ENCODE measurements around the gene GPR89B.
"Not testable (repeated sequence)": the region's sequence is repeated elsewhere in the genome, so short reads cannot be mapped to it uniquely, and the experiment has no call there.

Gene GPR89B

GRCh38 chr1:147996088-147996487, 67.9 kb downstream of the GPR89B start:
- H3K4me1 ChIP-seq (ENCODE audit: control extremely low read depth in 1 of 4, control insufficient read depth in 4 of 4, insufficient read depth in 4 of 4, low read length in 3 of 4); H3K27ac ChIP-seq (ENCODE audit: insufficient read depth in 1 of 2, low read depth in 1 of 2, low read length in 2 of 2, poor library complexity in 1 of 2, severe bottlenecking in 2 of 2); H3K4me3 ChIP-seq (ENCODE audit: control insufficient read depth in 1 of 7, extremely low read depth in 1 of 7, insufficient read depth in 4 of 7, low read depth in 2 of 7, low read length in 6 of 7); CTCF ChIA-PET; H3K27me3 ChIP-seq (replicated peaks in 2 of 5; ENCODE audit: control insufficient read depth in 4 of 5, insufficient read depth in 5 of 5, low read length in 4 of 5); H3K9me3 ChIP-seq (ENCODE audit: control extremely low read depth in 1 of 5, control insufficient read depth in 4 of 5, insufficient read depth in 2 of 5, low read depth in 1 of 5, low read length in 4 of 5); H3K36me3 ChIP-seq (ENCODE audit: control insufficient read depth in 4 of 4, insufficient read depth in 4 of 4, low read length in 3 of 4); POLR2A ChIA-PET; DNase-seq: not testable (repeated sequence)
- whole genome bisulfite sequencing (ENCODE audit: insufficient coverage): no CpG with 5 or more reads among the region's 2 CpGs

- H3K36me3 ChIP-seq (ENCODE audit: control insufficient read depth in 4 of 4, insufficient read depth in 4 of 4, low read length in 3 of 4); H3K4me1 ChIP-seq (ENCODE audit: control extremely low read depth in 1 of 4, control insufficient read depth in 4 of 4, insufficient read depth in 4 of 4, low read length in 3 of 4); H3K27ac ChIP-seq (ENCODE audit: insufficient read depth in 1 of 2, low read depth in 1 of 2, low read length in 2 of 2, poor library complexity in 1 of 2, severe bottlenecking in 2 of 2); CTCF ChIA-PET; POLR2A ChIA-PET; H3K4me3 ChIP-seq (ENCODE audit: control insufficient read depth in 1 of 7, extremely low read depth in 1 of 7, insufficient read depth in 4 of 7, low read depth in 2 of 7, low read length in 6 of 7); DNase-seq; H3K9me3 ChIP-seq (ENCODE audit: control extremely low read depth in 1 of 5, control insufficient read depth in 4 of 5, insufficient read depth in 2 of 5, low read depth in 1 of 5, low read length in 4 of 5): not testable (repeated sequence)
- no CpG with 5 or more reads among the region's 4 CpGs for WGBS (ENCODE audit: insufficient coverage)
- H3K27me3 ChIP-seq (replicated peaks in 2 of 5; ENCODE audit: control insufficient read depth in 4 of 5, insufficient read depth in 5 of 5, low read length in 4 of 5): peaks cover 4 to 24% (median 9%) of the 10 kb centered on the region in 5 experiments
These were observed 79.5 kb downstream of the GPR89B start for GRCh38 chr1:148007724-148008123.

GRCh38 chr1:148010527-148010926, 82.3 kb downstream of the GPR89B start:
- Histone ChIP-seq H3K4me3 (ENCODE audit: control insufficient read depth in 1 of 7, extremely low read depth in 1 of 7, insufficient read depth in 4 of 7, low read depth in 2 of 7, low read length in 6 of 7) (no peak overlapping the region), H3K27ac (ENCODE audit: insufficient read depth in 1 of 2, low read depth in 1 of 2, low read length in 2 of 2, poor library complexity in 1 of 2, severe bottlenecking in 2 of 2) (no peak overlapping the region), H3K36me3 (ENCODE audit: control insufficient read depth in 4 of 4, insufficient read depth in 4 of 4, low read length in 3 of 4) (no peaks in the 10 kb centered on the region), H3K27me3 (replicated peaks in 2 of 5; ENCODE audit: control insufficient read depth in 4 of 5, insufficient read depth in 5 of 5, low read length in 4 of 5) (peaks cover 4 to 37% (median 17%) of the 10 kb centered on the region in 5 experiments), H3K9me3 (ENCODE audit: control extremely low read depth in 1 of 5, control insufficient read depth in 4 of 5, insufficient read depth in 2 of 5, low read depth in 1 of 5, low read length in 4 of 5) (peaks cover 0 to 2% (median 0%) of the 10 kb centered on the region in 5 experiments), H3K4me1 (ENCODE audit: control extremely low read depth in 1 of 4, control insufficient read depth in 4 of 4, insufficient read depth in 4 of 4, low read length in 3 of 4) (peaks cover 0 to 15% (median 6%) of the 10 kb centered on the region in 4 experiments)
- 100% methylated on average over 1 of the region's 1 CpG for WGBS (ENCODE audit: insufficient coverage)
- ChIA-PET CTCF (no interaction called here), POLR2A (no interaction called here)
- no peak for DNase-seq

GRCh38 chr1:148013177-148014144, 85.2 kb downstream of the GPR89B start:
- H3K9me3 ChIP-seq (ENCODE audit: control extremely low read depth in 1 of 5, control insufficient read depth in 4 of 5, insufficient read depth in 2 of 5, low read depth in 1 of 5, low read length in 4 of 5); CTCF ChIA-PET; H3K27ac ChIP-seq (ENCODE audit: insufficient read depth in 1 of 2, low read depth in 1 of 2, low read length in 2 of 2, poor library complexity in 1 of 2, severe bottlenecking in 2 of 2); H3K36me3 ChIP-seq (ENCODE audit: control insufficient read depth in 4 of 4, insufficient read depth in 4 of 4, low read length in 3 of 4); POLR2A ChIA-PET: not testable (repeated sequence)
- H3K4me1 ChIP-seq (ENCODE audit: control extremely low read depth in 1 of 4, control insufficient read depth in 4 of 4, insufficient read depth in 4 of 4, low read length in 3 of 4): peaks cover 0 to 15% (median 6%) of the 10 kb centered on the region in 4 experiments
- peak in 1 of 3 donors; percentile 17 for DNase-seq
- peak overlapping the region in 1 of 7 experiments; percentile 48 for H3K4me3 ChIP-seq (ENCODE audit: control insufficient read depth in 1 of 7, extremely low read depth in 1 of 7, insufficient read depth in 4 of 7, low read depth in 2 of 7, low read length in 6 of 7)
- peaks cover 4 to 37% (median 17%) of the 10 kb centered on the region in 5 experiments for H3K27me3 ChIP-seq (replicated peaks in 2 of 5; ENCODE audit: control insufficient read depth in 4 of 5, insufficient read depth in 5 of 5, low read length in 4 of 5)
- 30% methylated on average over 29 of the region's 48 CpGs for WGBS (ENCODE audit: insufficient coverage)

GRCh38 chr1:148014289-148015200, 86.3 kb downstream of the GPR89B start:
- CTCF ChIA-PET; H3K27ac ChIP-seq (ENCODE audit: insufficient read depth in 1 of 2, low read depth in 1 of 2, low read length in 2 of 2, poor library complexity in 1 of 2, severe bottlenecking in 2 of 2); H3K36me3 ChIP-seq (ENCODE audit: control insufficient read depth in 4 of 4, insufficient read depth in 4 of 4, low read length in 3 of 4); H3K9me3 ChIP-seq (ENCODE audit: control extremely low read depth in 1 of 5, control insufficient read depth in 4 of 5, insufficient read depth in 2 of 5, low read depth in 1 of 5, low read length in 4 of 5); POLR2A ChIA-PET: not testable (repeated sequence)
- peak overlapping the region in 3 of 7 experiments; percentile 23 to 45 (median 32) for H3K4me3 ChIP-seq (ENCODE audit: control insufficient read depth in 1 of 7, extremely low read depth in 1 of 7, insufficient read depth in 4 of 7, low read depth in 2 of 7, low read length in 6 of 7)
- no CpG with 5 or more reads among the region's 58 CpGs for WGBS (ENCODE audit: insufficient coverage)
- H3K27me3 ChIP-seq (replicated peaks in 2 of 5; ENCODE audit: control insufficient read depth in 4 of 5, insufficient read depth in 5 of 5, low read length in 4 of 5): peaks cover 4 to 37% (median 17%) of the 10 kb centered on the region in 5 experiments
- peaks cover 0 to 15% (median 6%) of the 10 kb centered on the region in 4 experiments for H3K4me1 ChIP-seq (ENCODE audit: control extremely low read depth in 1 of 4, control insufficient read depth in 4 of 4, insufficient read depth in 4 of 4, low read length in 3 of 4)
- DNase-seq: peak in 1 of 3 donors; percentile 22

GRCh38 chr1:148024918-148025317, 96.7 kb downstream of the GPR89B start:
- H3K4me1 ChIP-seq (ENCODE audit: control extremely low read depth in 1 of 4, control insufficient read depth in 4 of 4, insufficient read depth in 4 of 4, low read length in 3 of 4); CTCF ChIA-PET: not testable (repeated sequence)
- WGBS (ENCODE audit: insufficient coverage): 90% methylated on average over 2 of the region's 5 CpGs

More at GRCh38 chr1:148024918-148025317, 96.7 kb downstream of the GPR89B start:
- H3K4me3 ChIP-seq (ENCODE audit: control insufficient read depth in 1 of 7, extremely low read depth in 1 of 7, insufficient read depth in 4 of 7, low read depth in 2 of 7, low read length in 6 of 7); H3K27ac ChIP-seq (ENCODE audit: insufficient read depth in 1 of 2, low read depth in 1 of 2, low read length in 2 of 2, poor library complexity in 1 of 2, severe bottlenecking in 2 of 2); H3K36me3 ChIP-seq (ENCODE audit: control insufficient read depth in 4 of 4, insufficient read depth in 4 of 4, low read length in 3 of 4); DNase-seq; H3K27me3 ChIP-seq (replicated peaks in 2 of 5; ENCODE audit: control insufficient read depth in 4 of 5, insufficient read depth in 5 of 5, low read length in 4 of 5); H3K9me3 ChIP-seq (ENCODE audit: control extremely low read depth in 1 of 5, control insufficient read depth in 4 of 5, insufficient read depth in 2 of 5, low read depth in 1 of 5, low read length in 4 of 5); POLR2A ChIA-PET: not testable (repeated sequence)

All from common myeloid progenitor, CD34-positive (primary cell).